HG03354 (cell line): ENCODE measurements around the gene RANBP1.

Experiments used
- ATAC-seq: cut with Tn5 transposase; IDR thresholded peaks from one replicate; pipeline ENCODE4 v1.9.1; 2021; ENCODE audit warnings: mild to moderate bottlenecking; ENCODE audit not compliant: unreplicated experiment, poor library complexity, severe bottlenecking

Gene RANBP1

DNA sequence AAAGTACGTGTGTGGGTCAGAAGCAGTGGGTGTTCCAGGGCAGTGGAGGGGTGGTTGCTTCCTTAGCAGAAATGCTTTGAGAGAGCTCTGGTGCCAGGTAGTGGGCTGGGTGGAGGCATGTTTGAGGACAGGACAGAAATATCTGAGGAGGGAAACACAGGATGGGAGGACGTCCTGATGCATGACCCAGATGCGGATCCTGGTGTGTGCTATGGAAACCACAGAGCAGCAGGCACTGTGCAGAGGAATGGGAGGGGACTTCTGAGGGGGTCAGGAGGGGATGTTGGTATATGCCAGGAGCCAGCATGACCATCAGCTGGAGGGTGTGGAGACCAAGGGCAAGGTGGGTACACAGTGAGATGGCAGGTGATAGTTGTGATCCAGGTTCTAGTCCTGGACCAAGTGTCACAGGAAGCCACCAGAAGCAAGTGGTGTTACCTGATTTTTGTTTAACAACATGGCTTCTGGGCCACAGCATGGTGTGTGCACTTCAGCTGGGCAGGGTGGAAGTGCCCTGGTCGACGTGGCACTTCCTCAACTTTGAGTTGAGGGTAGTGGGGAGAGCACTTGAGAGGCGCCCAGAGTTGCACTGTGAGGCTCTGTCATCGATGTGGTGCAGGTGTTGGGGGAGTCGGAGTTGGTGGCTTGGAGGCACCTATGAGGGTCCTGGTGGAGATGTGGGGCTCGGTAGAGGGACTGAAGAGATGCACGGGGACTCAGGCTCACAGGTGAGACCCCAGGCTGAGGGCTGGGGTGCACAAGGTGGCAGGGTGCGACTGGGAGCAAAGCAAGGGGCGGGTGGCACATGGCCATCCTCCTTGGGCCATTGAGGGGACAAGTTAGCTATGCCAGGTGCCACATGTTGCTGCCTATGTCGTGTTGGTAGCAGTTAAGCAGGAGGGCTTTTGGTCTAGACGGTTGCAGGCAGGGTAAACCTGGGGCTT is 28.3 kb upstream of the RANBP1 start:
- ATAC-seq = no peak

DNA sequence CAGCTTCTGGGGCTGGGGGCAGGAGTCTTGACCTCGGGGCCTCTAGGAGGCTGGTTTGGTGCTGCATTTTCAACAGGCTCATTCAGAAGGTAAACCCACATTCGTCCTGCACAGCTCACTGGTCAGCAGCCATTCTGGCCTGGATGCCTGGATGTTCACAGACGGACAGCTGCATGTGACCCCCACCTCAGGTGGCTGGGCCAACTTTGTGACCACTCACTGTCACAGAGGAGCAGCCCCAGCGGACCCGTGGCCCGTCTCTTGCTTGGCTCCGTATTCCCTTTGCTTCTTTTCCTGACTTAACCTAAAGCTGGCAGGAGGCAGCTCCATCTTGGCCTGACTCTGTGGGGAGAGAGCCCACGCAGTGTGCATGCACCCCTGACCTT is 27.6 kb upstream of the RANBP1 start:
- ATAC-seq = no peak

DNA sequence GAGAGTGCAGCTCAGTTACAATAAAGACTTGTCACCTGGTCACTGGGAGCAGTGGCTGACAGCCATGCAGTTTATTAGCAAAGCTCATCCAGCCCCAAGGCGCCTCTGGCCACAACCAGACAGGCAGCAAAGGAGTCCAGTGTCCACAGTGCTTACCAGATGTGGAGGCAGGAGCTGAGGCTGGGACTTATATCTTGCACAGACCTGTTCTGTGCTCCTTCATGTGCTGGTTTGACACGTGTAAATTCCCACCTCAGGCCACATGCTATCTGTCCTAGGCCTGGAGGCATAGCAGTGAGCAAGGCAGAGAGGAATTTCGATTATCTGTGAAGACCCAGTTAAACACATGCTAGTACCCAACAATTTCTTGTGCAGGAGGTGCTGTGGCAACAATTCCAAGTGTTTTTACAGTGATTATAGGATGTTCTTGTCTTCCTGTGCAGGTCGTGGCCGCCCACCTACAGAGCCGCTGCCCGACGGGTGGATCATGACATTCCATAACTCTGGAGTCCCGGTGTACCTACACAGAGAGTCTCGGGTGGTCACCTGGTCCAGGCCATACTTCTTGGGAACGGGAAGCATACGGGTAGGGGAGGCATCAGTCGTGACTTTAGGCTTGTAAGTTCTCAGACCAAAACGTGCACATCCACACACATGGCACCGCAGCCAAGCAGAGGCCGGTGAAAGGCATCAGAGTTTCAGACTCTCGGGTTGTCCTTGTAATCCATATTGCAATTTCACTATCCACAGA is 26.5 kb upstream of the RANBP1 start:
- no peak for ATAC-seq

DNA sequence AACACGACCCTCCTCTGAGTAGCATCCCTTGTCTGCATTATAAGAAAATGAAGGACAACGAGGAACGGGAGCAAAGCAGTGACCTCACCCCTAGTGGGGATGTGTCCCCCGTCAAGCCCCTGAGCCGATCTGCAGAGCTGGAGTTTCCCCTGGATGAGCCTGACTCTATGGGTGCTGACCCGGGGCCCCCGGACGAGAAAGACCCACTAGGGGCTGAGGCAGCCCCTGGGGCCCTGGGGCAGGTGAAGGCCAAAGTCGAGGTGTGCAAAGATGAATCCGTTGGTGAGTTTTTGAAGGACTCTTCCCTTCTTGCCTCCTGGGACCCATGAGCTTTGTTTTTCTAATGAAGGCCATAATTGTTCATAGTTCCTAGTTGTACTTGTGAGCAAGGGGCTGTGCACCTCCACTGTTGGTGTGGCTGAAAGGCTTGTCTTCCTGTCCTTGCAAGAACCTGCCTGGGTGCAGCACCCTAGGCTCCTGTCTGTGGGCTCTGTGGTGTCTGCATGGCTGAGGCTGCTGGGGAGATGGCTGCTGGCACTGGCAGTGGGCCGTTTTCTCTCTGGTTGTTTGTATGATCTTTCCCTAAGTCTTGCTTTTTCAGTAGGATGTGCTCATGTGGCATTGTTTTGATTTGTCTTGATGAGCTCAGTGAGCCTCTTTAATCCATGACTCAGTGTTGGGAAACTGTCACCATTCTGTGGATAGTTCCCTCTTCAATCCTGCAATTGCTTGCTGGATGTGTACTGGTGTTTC is 25.8 kb upstream of the RANBP1 start:
- ATAC-seq = no peak

DNA sequence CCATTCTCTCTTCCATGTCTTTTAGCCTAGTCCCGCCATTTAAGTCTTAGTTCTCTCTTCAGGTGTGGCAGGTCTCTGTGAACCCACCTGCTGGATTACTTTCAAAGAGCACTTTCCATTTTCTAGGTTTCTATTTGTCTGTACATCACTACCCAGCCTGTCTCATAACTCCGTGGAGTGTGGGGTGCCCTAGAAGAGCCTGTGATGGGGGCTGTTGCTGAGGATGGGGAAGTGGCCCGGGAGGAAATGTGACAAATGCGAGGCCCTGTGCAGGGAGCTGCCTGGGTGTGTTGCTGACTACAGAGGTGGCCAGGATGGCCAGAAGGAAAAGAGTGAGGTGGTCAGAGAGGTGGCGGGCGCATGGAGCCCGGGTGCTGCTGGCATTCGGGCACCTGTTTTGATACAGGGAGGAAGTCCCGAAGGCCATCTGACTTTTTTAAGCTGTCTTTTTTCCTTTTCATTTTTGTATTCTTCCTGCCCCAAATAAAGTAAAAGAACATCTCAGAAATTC is 25.1 kb upstream of the RANBP1 start:
- ATAC-seq = no peak

DNA sequence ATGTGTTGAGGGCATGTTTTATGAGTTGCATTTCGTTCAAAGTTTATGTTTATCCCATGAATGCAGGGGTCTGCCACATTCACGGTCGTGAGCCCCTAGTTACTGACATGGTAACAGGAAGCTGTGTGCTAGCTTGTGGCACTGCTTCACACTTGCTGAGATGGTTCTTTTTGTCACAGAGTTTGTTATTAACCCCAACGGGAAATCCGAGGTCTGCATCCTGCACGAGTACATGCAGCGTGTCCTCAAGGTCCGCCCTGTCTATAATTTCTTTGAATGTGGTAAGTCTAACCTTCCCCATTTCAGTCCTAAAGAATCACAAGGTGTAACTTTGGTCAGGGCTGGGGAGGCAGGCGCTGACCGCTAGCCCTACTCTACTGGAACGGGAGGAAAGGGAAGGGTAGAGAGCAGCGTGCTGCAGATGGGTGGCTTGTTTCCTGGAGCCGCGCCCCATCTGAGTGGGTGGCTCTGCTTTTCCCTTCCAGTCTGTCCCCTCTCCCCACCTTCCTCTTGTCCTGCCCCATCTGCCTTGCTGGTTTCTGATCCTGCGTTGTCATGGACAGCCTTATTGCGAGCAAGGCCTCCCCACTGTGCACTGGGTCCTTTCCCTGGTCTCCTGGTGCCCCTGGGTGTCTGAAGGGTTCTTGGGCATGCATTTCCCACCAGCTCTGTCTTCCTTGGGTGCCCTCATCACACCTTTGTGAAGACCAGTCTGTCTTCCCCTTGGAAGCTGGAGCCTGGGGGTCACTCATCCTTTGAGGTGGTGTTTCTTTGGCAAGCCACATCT is 24.0 kb upstream of the RANBP1 start:
- ATAC-seq = no peak

DNA sequence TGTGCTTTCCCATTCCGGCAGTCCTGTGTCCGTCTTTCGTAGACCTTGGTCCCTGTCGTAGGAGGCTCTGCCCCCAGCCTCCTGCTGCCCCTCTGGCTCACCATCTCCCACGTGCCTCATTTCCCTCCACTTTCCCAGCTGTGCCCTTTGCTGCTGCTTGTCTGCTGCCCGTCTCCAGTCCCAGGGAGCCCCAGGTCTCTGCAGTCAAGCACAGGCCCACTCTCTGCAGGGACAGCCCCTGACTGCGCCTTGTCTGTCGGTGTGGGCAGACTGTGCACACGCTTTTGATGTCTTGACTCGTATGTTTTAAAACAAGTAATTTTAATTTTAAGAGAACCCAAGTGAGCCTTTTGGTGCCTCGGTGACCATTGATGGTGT is 23.4 kb upstream of the RANBP1 start:
- no peak for ATAC-seq

DNA sequence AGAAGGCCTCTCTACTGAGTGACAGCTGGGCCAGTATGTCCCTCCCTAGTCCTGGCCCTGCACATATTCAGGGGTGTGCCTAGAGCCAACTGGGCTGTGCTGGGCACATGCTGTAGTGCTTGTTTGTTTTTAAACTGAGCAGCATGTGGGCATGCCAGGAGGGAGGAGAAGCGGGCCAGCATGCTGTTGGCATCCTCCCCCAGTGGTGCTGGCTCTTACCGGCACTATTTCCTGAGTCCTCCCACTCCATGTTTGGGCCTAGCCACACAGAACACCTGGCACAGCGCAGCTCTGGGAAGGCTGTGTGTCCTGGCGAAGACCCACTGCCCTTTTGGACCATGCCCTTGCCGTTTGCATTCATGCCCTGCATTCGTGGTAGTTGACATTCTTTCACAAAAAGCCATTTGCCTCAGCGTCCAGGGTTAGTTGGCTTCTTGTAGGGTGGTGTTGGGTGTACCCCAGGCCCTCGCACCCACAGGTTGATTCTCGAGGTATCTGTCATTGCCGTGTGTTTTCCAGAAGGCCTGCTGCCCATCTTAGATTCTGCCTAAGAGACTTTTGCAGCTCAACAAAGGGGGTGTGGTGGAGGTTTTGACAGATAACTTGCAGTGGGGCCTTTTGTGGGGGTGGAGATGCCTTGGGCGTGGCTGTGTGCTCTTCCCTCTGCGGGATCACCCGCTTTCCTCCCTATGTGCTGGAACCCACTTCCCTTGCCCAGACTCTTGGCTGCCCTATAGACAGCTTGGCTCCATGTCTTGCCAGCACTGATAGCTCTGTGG is 22.3 kb upstream of the RANBP1 start:
- ATAC-seq = no peak

DNA sequence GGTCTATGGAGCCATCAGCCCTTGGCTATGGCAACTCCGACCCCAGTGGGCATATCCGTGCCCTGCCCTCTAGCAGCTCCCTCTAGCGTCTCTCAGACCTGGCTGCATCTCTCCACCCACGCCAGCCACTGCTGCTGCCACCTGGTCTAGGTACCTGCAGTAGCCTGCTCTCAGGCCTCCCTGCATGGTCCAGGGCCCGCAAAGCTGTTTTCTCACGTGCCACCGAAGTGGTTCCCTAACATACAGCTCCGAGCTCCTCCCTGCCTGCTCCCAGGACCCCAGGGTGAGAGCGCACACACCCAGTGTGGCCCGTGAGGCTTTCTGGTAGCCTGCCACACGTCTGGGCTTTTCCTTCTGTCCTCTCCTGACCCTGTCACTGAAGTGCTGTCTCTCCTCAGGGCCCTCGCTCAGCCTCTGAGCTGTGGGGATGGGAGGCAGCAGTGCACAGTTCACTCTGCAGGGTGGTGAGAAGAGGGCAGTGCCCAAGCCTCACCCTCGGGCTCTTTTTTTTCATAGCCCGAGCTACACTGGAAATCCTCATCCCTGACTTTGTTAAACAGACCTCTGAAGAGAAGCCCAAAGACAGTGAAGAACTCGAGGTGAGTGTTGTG is 21.6 kb upstream of the RANBP1 start:
- ATAC-seq = no peak

DNA sequence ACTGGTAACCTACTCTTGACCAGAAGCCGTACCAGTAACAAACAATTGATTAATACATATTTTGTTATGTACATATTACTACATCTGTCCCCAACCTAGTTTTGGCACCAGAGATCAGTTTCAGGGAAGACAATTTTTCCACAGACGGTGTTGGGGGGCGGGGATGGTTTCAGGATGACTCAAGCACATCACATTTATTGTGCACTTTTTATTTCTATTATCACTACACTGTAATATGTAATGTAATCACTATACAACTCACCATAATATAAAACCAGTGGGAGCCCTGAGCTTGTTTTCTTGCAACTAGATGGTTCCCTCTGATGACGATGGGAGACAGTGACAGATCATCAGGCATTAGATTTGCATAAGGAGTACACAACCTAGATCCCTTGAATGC is 20.4 kb upstream of the RANBP1 start:
- ATAC-seq = no peak

DNA sequence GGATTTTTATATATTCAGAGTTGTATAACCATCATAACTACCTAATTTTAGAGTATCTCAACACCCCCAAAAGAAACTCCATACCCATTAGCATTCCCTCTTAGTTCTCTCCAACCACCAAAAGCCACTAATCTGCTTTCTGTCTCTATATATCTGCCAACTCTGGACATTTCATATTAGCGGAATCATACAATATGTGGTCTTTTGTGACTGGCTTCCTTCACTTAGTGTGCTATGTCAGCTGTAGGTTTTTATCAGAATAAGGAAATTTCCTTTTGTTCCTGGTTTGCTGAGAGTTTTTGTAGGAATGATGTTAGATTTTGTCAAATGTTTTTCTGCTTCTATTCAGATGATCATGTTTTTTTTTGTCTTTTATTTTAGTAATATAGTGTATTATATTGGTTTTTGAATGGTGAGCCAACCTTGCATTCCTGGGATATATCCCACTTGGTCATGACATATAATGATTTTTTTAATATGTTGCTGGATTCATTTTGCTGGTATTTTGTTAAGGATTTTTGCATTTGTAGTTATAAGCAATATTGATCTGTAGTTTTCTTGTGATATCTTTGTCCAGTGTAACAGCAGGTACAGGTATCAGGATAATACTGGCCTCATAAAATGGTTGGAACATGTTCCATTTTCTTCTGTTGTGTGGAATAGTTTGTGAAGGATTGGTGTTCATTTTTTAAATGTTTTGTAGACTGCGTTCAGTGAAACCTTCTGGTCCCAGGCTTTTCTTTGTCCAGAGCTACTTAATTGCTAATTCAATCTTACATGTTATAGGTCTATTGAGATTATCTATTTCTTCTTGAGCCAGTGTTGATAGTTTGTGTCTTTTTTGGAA is 19.1 kb upstream of the RANBP1 start:
- no peak for ATAC-seq

DNA sequence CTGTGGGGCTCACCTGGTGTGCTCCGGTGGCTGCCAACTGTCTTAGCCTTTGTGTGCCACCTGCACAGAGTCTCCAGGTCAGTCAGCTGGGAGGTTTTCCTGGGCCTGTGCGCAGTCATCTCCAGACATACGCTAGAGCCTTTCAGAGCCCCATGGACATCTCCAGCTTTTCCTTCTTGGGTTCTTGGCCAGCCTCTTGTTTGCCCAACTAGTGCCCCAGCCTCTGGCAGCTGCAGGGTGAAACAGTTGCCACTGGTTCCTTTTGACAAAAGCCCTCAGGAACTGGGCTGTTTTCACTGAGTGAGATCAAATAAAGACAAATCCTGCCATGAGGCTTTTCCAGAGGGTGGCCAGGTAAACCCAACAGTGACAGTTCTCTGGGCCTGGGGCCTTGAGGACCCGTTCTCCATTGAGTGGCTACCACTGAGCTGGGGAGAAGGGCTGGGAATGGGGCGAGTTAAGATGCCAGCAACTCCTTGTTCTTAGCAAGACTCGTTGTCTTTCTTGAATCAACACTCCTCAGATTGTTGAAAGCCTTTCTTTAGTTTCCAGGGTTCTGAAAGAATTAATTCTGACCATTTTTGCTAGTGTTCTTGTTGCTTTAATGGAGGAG is 16.7 kb upstream of the RANBP1 start:
- ATAC-seq = no peak

DNA sequence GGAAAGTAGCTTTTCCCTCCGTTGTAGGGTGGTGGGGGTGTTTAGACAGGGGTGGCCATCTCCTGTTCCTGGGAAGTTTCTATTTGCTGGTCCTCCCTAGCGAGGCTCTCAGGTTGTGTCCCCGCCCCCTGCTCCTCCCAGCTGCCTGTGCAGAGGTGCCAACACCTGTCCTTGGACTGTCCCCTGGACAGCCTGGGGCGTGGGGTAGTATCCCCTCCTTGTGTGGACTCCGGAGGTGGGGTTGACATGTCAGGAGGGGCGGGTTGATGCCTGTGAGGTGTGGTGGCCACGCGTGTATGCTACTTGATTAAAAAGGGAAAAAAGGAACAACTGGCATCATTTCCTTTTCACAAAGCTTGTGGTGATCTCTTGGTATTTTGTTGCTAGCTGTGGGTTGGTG is 14.3 kb upstream of the RANBP1 start:
- ATAC-seq = no peak

DNA sequence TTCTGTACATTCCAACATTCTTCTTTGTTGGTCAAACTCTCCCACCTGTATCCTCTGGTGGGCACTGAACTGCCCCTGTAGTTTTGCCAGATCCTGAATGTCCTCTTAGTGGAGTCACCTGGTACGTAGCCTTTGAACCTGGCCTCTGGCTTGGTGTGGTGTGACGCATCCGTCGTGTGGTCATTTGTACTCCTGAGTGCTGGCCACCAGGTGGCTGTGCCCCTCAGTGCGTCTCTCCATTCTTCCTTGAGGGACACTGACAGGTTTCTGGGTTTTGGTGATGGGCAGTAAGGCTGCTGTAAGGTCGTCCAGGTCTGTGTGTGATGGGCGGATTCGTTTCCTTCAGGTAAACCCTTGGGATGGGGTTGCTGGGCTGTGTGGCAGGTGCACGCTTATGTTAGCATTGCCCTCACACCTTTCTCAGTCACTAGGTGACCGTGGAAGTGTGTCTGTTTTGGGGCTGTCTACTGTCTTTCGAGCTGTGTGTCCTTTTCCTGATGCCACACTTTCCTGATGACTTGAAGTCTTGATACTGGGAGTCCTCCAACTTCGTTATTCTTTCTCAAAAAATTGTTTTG is 13.6 kb upstream of the RANBP1 start:
- ATAC-seq = no peak

DNA sequence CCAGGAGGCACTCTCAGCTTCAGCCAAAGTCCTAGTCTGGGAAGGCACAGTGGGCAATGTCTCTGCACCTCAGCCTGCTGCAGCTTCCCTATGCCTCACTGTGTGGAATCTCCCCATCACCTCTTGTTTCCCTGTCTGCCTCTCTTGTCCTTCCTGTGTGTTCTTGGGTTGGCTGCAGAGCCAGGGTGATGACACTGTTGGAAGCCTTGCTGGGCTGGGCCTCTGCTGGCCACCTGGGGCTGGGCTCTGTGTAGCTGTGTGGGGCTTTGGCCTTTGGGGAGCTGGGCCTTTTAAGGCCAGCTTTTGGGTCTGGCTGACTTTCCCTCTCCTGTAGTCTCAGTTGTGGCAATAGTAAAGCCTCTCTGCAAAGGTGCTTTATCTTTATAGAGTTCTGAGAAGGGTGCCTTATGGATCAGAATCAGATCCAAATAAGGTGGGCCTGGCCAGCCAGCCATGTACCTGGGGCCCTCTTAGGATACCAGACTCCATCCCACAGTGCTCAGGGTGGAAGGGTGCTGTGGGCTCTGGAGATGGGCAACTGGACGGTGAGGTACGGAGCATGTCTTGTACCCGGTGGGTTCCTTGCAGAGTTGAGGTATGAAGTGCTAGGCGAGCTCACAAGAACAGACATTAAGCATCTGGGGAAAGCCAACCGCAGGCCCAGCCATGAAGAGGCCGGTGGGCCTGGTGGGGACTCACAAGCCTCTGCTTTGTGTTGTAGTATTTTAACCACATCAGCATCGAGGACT is 10.3 kb upstream of the RANBP1 start:
- no peak for ATAC-seq

DNA sequence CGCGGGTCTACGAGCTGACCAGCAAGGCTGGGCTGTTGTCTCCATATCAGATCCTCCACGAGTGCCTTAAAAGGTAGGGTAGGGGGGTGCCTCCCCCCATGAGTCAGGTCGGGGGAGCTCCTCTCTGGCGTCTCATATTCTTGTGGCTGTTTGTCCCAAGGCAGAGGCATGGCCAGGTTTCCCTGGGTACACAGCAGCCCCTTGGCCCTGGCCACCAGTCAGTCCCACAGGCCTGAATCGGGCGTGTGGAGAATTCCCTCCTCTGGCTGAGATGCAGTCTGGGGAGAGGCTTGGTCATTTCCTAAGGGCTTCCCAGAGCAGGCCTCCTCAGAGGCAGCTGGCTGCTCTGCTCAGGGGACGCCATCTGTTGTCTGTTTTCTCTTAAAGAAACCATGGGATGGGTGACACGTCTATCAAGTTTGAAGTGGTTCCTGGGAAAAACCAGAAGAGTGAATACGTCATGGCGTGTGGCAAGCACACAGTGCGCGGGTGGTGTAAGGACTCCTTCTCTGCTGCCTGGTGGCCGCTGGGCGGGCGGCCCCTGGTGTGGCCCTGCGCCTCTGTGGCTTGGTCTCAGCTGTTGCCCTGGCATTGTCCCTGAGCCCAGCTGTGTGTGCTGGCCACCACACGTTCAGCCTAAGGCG is 9.6 kb upstream of the RANBP1 start:
- ATAC-seq = no peak
